HepG2 (cell line): Measurements from ENCODE around the gene C5AR2. TPM values are rescaled to one million over a fixed set of nuclear protein-coding genes. Genes with fewer than 3 reads are reported as not detected.

Experiments used
- ATRX ChIP-seq: sonication (generic); formaldehyde crosslinking; IDR thresholded peaks from 2 replicates; pipeline ENCODE4 v1.4.0; 2020; ENCODE audit warnings: missing genetic modification reagents, borderline replicate concordance
- BRCA1 ChIP-seq: sonication (generic); formaldehyde crosslinking; IDR thresholded peaks from 2 replicates; pipeline ENCODE4 v1.4.0; 2020; ENCODE audit warnings: missing genetic modification reagents
- HMGXB4 ChIP-seq, 2 experiments: sonication (generic) in 1 of 2; formaldehyde crosslinking in 1 of 2; IDR thresholded peaks; 2 replicates each; pipeline versions ENCODE4 v1.4.0 to v1.6.1; 2018 to 2020; ENCODE audit warnings: missing genetic modification reagents in 2 of 2, borderline replicate concordance in 1 of 2, low read depth in 1 of 2, mild to moderate bottlenecking in 1 of 2, missing biosample characterization in 1 of 2
- HNRNPH1 ChIP-seq: fragments of 200-400 bp; formaldehyde crosslinking; optimal IDR thresholded peaks from 2 replicates; pipeline ENCODE3; 2017; ENCODE audit warnings: mild to moderate bottlenecking, low read depth, low read length
- IRF2 ChIP-seq: IDR thresholded peaks from 2 replicates; pipeline ENCODE4 v1.6.1; 2018; ENCODE audit warnings: missing genetic modification reagents, missing compliant biosample characterization
- MXI1 ChIP-seq: IDR thresholded peaks from 3 replicates; pipeline ENCODE4 v1.6.1; 2012; ENCODE audit warnings: low read depth, low read length, inconsistent platforms, borderline replicate concordance
- PITX1 ChIP-seq: sonication (generic); formaldehyde crosslinking; IDR thresholded peaks from 2 replicates; pipeline ENCODE4 v1.5.1; 2020; ENCODE audit warnings: mild to moderate bottlenecking, missing genetic modification reagents
- SMARCC2 ChIP-seq: fragments of 450-650 bp; IDR thresholded peaks from 2 replicates; pipeline ENCODE4 v1.6.1; 2017; ENCODE audit warnings: antibody characterized with exemption, mild to moderate bottlenecking
- SP140L ChIP-seq: sonication (generic); formaldehyde crosslinking; IDR thresholded peaks from 2 replicates; pipeline ENCODE4 v1.4.0; 2020; ENCODE audit warnings: missing genetic modification reagents, borderline replicate concordance
- SP4 ChIP-seq: sonication (generic); formaldehyde crosslinking; IDR thresholded peaks from 2 replicates; pipeline ENCODE4 v1.8.1; 2023; ENCODE audit warnings: mild to moderate bottlenecking, missing genetic modification reagents
- SYNCRIP ChIP-seq: fragments of 200-400 bp; formaldehyde crosslinking; IDR thresholded peaks from 2 replicates; pipeline ENCODE4 v1.6.1; 2018; ENCODE audit warnings: mild to moderate bottlenecking, low read depth, low read length; ENCODE audit not compliant: insufficient read depth
- ZNF570 ChIP-seq: sonication (generic); formaldehyde crosslinking; IDR thresholded peaks from 2 replicates; pipeline ENCODE4 v1.4.0; 2020; ENCODE audit warnings: mild to moderate bottlenecking, missing genetic modification reagents, borderline replicate concordance
- ZNF572 ChIP-seq: sonication (generic); formaldehyde crosslinking; IDR thresholded peaks from 2 replicates; pipeline ENCODE4 v1.5.1; 2020; ENCODE audit warnings: mild to moderate bottlenecking, missing genetic modification reagents
- ZNF577 ChIP-seq: sonication (generic); formaldehyde crosslinking; IDR thresholded peaks from 2 replicates; pipeline ENCODE4 v1.4.0; 2020; ENCODE audit warnings: mild to moderate bottlenecking, low read depth, missing genetic modification reagents, borderline replicate concordance
- ZSCAN31 ChIP-seq: sonication (generic); formaldehyde crosslinking; IDR thresholded peaks from 2 replicates; pipeline ENCODE4 v1.5.0; 2020; ENCODE audit warnings: low read depth, mild to moderate bottlenecking, missing genetic modification reagents
- polyA plus RNA-seq, 8 experiments: library from polyadenylated mRNA; depleted of rRNA in 3 of 8; stranded (reverse) in 7 of 8; unstranded in 1 of 8; fragments of >200 nt; fragmentation: Illumina TruSeq in 4 of 8; extraction: Trizol in 4 of 8; gene quantifications; 2 replicates each; pipeline versions ENCODE4 v1.2.1 to v1.2.3, GENCODE V29; 2011 to 2016; ENCODE audit warnings: low read depth in 4 of 8, missing spikeins in 1 of 8, mixed read lengths in 1 of 8; ENCODE audit not compliant: insufficient read depth in 1 of 8
- total RNA-seq, 5 experiments: library from RNA; depleted of rRNA; stranded (reverse); fragments of >200 nt; fragmentation: Illumina TruSeq; extraction: Trizol; gene quantifications; 2 replicates each; pipeline ENCODE4 v1.2.3, GENCODE V29; 2016; ENCODE audit warnings: low read depth in 1 of 5
- TF ChIP-seq, protein P1 (sequence below): sonication (generic); formaldehyde crosslinking; IDR thresholded peaks from 2 replicates; pipeline ENCODE4 v1.8.1; 2023; ENCODE audit warnings: mild to moderate bottlenecking, moderate library complexity, missing genetic modification reagents
- TF ChIP-seq, protein P2 (sequence below): sonication (generic); formaldehyde crosslinking; IDR thresholded peaks from 2 replicates; pipeline ENCODE4 v1.5.1; 2020; ENCODE audit warnings: missing genetic modification reagents, mild to moderate bottlenecking, borderline replicate concordance
- TF ChIP-seq, protein P3 (sequence below): sonication (generic); formaldehyde crosslinking; IDR thresholded peaks from 2 replicates; pipeline ENCODE4 v1.9.0; 2022; ENCODE audit warnings: missing genetic modification reagents, mild to moderate bottlenecking, borderline replicate concordance
- TF ChIP-seq, protein P4 (sequence below): sonication (generic); formaldehyde crosslinking; IDR thresholded peaks from 2 replicates; pipeline ENCODE4 v1.4.0; 2020; ENCODE audit warnings: low read depth, mild to moderate bottlenecking, missing genetic modification reagents

Gene C5AR2
- total and polyA plus RNA-seq, 2 of the 13 experiments (the other 11 are each of a cell fraction or from before 2014, with no cell fraction given), result 0.09 to 0.24 TPM

DNA sequence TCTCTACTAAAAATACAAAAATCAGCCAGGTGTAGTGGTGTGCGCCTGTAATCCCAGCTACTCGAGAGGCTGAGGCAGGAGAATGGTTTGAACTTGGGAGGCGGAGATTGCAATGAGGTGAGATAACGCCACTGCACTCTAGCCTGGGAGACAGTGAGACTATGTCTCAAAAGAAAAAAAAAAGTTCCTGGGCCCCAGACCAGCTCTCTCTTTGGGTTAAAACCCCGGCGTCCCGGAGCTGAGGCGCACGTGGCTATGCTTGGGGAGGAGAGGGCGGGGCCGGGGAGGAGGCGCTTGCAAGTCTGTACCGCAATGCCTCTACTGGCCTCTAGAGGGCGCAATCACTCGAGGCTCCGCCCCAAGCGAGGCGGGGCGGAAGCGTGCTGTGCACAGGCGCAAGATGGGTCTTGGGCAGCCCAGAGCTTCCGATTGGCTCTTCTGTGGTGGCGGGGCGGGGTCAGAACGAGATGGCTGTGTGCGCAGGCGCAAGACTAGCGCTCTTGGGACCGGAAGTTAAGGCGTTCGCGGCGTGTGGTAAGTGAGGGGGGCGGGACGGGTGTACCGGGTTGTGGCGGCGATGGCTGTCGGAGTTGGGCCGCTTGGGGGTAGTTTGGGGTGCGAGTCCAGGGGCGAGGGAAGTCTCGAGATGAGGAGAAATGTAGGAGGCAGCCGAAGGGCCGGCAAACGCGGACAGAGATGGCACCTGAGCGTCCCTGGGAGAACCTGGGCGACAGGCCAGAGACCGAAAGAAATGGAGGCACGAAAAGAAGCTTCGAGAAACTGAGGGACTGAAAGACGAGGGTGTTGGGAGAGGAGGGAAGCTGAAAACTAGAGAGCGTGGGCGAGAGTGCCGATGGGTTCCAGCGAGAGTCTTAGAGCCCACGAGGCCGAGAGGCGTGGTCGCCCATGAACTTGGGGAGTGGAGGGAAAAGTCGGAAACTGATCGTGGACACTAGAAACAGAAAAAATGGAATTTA is 17.1 kb downstream of the C5AR2 start, which contains the start of gene DHX34 (continued):
- TF ChIP-seq, protein P1, sequence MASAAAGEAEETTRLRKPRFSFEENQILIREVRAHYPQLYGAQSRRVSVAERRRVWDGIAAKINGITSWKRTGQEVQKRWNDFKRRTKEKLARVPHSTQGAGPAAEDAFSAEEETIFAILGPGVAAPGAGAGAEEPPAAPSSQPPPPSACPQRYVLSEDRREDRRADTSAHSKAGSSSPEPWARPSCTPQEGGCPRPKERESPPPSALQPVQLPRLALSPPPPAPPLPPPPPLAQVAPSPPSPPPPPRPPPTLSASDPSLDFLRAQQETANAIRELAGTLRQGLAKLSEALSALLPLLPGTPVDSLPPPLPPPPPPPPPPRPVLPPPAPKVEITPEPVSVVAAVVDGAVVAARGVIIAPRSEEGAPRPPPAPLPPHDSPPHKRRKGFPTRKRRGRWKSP (CRISPR knock-in tag), result peak; percentile 85
- TF ChIP-seq ATRX (CRISPR knock-in tag) (no peak), IRF2 (CRISPR knock-in tag) (0 out of 2 replicates have a peak, but pooled peaks have one; percentile 53), SP4 (CRISPR knock-in tag) (peak; percentile 94), PITX1 (CRISPR knock-in tag) (peak; percentile 61; the same call in 1 of the 2 replicates), BRCA1 (no peak), SMARCC2 (no peak), SYNCRIP (no peak), ZNF577 (CRISPR knock-in tag) (no peak), ZSCAN31 (CRISPR knock-in tag) (peak; percentile 62; the same call in 1 of the 2 replicates), MXI1 (peak; percentile 95; the same call in 2 of the 3 replicates), ZNF572 (CRISPR knock-in tag) (peak; percentile 31; the same call in 1 of the 2 replicates), SP140L (no peak; the same call in 1 of the 2 replicates), HNRNPH1 (peak; percentile 96), ZNF570 (CRISPR knock-in tag) (no peak), HMGXB4 (CRISPR knock-in tag; IDR thresholded peaks at IDR 0.05; ENCODE audit: borderline replicate concordance in 1 of 2, low read depth in 1 of 2) (peak; percentile 74 to 80)
- TF ChIP-seq, protein P2, sequence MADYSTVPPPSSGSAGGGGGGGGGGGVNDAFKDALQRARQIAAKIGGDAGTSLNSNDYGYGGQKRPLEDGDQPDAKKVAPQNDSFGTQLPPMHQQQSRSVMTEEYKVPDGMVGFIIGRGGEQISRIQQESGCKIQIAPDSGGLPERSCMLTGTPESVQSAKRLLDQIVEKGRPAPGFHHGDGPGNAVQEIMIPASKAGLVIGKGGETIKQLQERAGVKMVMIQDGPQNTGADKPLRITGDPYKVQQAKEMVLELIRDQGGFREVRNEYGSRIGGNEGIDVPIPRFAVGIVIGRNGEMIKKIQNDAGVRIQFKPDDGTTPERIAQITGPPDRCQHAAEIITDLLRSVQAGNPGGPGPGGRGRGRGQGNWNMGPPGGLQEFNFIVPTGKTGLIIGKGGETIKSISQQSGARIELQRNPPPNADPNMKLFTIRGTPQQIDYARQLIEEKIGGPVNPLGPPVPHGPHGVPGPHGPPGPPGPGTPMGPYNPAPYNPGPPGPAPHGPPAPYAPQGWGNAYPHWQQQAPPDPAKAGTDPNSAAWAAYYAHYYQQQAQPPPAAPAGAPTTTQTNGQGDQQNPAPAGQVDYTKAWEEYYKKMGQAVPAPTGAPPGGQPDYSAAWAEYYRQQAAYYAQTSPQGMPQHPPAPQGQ (CRISPR knock-in tag), result 0 out of 2 replicates have a peak, but pooled peaks have one; percentile 25
- TF ChIP-seq, protein P3, sequence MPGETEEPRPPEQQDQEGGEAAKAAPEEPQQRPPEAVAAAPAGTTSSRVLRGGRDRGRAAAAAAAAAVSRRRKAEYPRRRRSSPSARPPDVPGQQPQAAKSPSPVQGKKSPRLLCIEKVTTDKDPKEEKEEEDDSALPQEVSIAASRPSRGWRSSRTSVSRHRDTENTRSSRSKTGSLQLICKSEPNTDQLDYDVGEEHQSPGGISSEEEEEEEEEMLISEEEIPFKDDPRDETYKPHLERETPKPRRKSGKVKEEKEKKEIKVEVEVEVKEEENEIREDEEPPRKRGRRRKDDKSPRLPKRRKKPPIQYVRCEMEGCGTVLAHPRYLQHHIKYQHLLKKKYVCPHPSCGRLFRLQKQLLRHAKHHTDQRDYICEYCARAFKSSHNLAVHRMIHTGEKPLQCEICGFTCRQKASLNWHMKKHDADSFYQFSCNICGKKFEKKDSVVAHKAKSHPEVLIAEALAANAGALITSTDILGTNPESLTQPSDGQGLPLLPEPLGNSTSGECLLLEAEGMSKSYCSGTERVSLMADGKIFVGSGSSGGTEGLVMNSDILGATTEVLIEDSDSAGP, result peak; percentile 57; the same call in 1 of the 2 replicates
- TF ChIP-seq, protein P4, sequence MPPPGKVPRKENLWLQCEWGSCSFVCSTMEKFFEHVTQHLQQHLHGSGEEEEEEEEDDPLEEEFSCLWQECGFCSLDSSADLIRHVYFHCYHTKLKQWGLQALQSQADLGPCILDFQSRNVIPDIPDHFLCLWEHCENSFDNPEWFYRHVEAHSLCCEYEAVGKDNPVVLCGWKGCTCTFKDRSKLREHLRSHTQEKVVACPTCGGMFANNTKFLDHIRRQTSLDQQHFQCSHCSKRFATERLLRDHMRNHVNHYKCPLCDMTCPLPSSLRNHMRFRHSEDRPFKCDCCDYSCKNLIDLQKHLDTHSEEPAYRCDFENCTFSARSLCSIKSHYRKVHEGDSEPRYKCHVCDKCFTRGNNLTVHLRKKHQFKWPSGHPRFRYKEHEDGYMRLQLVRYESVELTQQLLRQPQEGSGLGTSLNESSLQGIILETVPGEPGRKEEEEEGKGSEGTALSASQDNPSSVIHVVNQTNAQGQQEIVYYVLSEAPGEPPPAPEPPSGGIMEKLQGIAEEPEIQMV (CRISPR knock-in tag), result no peak; the same call in 1 of the 2 replicates
